ENCODE results near the gene B3GNT9. TPM values are rescaled to one million over a fixed set of nuclear protein-coding genes. Genes with fewer than 3 reads are reported as not detected.

B3GNT9 gene
- total RNA-seq, 6 experiments from 2014 or later, result 0.95 to 3.9 (median 1.7) TPM

GRCh38 chr16:67183284-67183626 is 32.5 kb upstream of the B3GNT9 start:
- Histone ChIP-seq H3K4me3 (peak overlapping the region; percentile 56 to 79 (median 67)), H3K27me3 (no peaks in the 10 kb centered on the region), H3K36me3 (no peaks in the 10 kb centered on the region), H3K27ac (peak overlapping the region in 1 of 3 donors; percentile 91), H3K4me1 (peaks cover 0 to 24% (median 12%) of the 10 kb centered on the region in 4 donors), H3K9me3 (no peaks in the 10 kb centered on the region)
- TF ChIP-seq CTCF (IDR thresholded peaks at IDR 0.05) (no peak), POLR2A (IDR thresholded peaks at IDR 0.05) (no peak)
- 13% methylated on average over 11 of the region's 11 CpGs for WGBS (ENCODE audit: insufficient coverage, low coverage, low lambda C conversion rate, missing lambda C conversion rate)
- ATAC-seq (no peak), DNase-seq (no peak)
- intact Hi-C loops (cut with DNase I), result no loop called here

DNA sequence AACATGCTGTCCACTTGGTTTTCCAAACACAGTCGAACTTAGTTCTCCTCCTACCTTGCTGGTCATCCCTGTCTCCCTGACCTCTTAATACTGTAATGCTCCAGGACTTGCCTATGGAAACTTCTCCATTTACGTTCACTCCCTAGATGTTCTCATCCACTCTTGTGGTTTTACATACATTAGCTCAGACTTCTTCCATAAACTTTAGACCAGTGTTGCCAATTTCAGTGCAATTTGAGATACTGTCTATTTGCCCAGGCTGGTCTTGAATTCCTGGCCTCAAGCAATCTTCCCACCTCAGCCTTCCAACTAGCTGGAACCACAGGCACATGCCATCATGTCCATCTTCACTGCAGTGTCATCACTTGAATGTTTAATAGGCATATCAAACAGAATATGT is 31.5 kb upstream of the B3GNT9 start:
- no peak overlapping the region for H3K27ac ChIP-seq
- H3K27me3 ChIP-seq, result no peaks in the 10 kb centered on the region
- peaks cover 0 to 33% (median 13%) of the 10 kb centered on the region in 4 donors for H3K4me1 ChIP-seq
- intact Hi-C loops (cut with DNase I), result no loop called here
- 83% methylated on average over 2 of the region's 2 CpGs for WGBS (ENCODE audit: insufficient coverage, low coverage, low lambda C conversion rate, missing lambda C conversion rate)
- H3K4me3 ChIP-seq, result no peak overlapping the region
- no peak for DNase-seq
- TF ChIP-seq POLR2A (IDR thresholded peaks at IDR 0.05), result no peak
- no peak for TF ChIP-seq CTCF (IDR thresholded peaks at IDR 0.05)
- H3K9me3 ChIP-seq, result no peaks in the 10 kb centered on the region
- H3K36me3 ChIP-seq, result no peaks in the 10 kb centered on the region
- ATAC-seq, result no peak

DNA sequence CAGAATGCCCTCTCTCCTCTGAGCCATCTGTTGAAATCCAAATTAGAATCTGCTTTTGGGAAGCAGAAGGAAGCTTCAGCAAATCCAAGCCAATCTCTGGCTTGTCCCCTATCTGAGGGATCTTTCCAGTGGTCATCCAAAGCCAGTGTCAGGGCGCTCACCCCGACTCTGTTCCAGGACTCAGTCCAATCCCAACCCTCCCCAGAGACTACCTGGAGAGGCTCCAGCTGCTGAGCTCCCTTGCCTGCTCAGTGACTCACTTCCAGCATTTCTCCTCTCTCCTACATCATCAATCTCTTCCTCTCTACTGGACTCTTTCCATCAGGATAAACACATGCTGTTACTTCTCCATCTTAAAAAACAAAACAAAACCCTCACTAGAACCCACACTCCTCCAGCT is 30.5 kb upstream of the B3GNT9 start:
- Histone ChIP-seq H3K4me3 (no peak overlapping the region), H3K27me3 (no peaks in the 10 kb centered on the region), H3K4me1 (peaks cover 0 to 33% (median 13%) of the 10 kb centered on the region in 4 donors), H3K27ac (no peak overlapping the region), H3K9me3 (no peaks in the 10 kb centered on the region), H3K36me3 (no peaks in the 10 kb centered on the region)
- DNase-seq (no peak), ATAC-seq (no peak)
- intact Hi-C loops (cut with DNase I), result no loop called here
- 22% methylated on average over 2 of the region's 2 CpGs for WGBS (ENCODE audit: insufficient coverage, low coverage, low lambda C conversion rate, missing lambda C conversion rate)
- TF ChIP-seq POLR2A (IDR thresholded peaks at IDR 0.05), result no peak
- no peak for TF ChIP-seq CTCF (IDR thresholded peaks at IDR 0.05)

GRCh38 chr16:67180166-67180565 is 29.4 kb upstream of the B3GNT9 start:
- no peak overlapping the region for H3K27ac ChIP-seq
- intact Hi-C loops (cut with DNase I), result no loop called here
- 100% methylated on average over 1 of the region's 16 CpGs for WGBS (ENCODE audit: insufficient coverage, low coverage, low lambda C conversion rate, missing lambda C conversion rate)
- DNase-seq (no peak), ATAC-seq (no peak)
- H3K36me3 ChIP-seq, result no peaks in the 10 kb centered on the region
- no peak overlapping the region for H3K4me3 ChIP-seq
- TF ChIP-seq POLR2A (IDR thresholded peaks at IDR 0.05) (no peak), CTCF (IDR thresholded peaks at IDR 0.05) (no peak)
- H3K9me3 ChIP-seq, result no peaks in the 10 kb centered on the region
- peaks cover 0 to 26% (median 9%) of the 10 kb centered on the region in 4 donors for H3K4me1 ChIP-seq
- no peaks in the 10 kb centered on the region for H3K27me3 ChIP-seq
